Skeletal muscle satellite cell (primary cell): ENCODE data around the gene HEY2.
"Not testable (repeated sequence)": the region's sequence is repeated elsewhere in the genome, so short reads cannot be mapped to it uniquely, and the experiment has no call there.

Experiments
- H3K27me3 ChIP-seq: 2 replicates; pipeline ENCODE4 v1.7.0; 2013; ENCODE audit warnings: low read length; ENCODE audit not compliant: control insufficient read depth, insufficient read depth
- H3K36me3 ChIP-seq: 2 replicates; pipeline ENCODE4 v1.7.0; 2013; ENCODE audit warnings: mild to moderate bottlenecking, control low read depth, low read length; ENCODE audit not compliant: insufficient read depth
- H3K4me1 ChIP-seq: 2 replicates; pipeline ENCODE4 v1.7.0; 2013; ENCODE audit warnings: low read length; ENCODE audit not compliant: control insufficient read depth, insufficient read depth
- H3K4me2 ChIP-seq: 2 replicates; pipeline ENCODE4 v1.7.0; 2013; ENCODE audit warnings: mild to moderate bottlenecking, low read length
- H3K4me3 ChIP-seq: 2 replicates; pipeline ENCODE4 v1.7.0; 2013; ENCODE audit warnings: low read length
- H3K9ac ChIP-seq: 2 replicates; pipeline ENCODE4 v1.7.0; 2013; ENCODE audit warnings: mild to moderate bottlenecking, low read depth, low read length, moderate library complexity
- H3K9me3 ChIP-seq: replicated peaks from 2 replicates; pipeline ENCODE4 v1.7.0; 2013; ENCODE audit warnings: mild to moderate bottlenecking, control low read depth, low read length

HEY2 gene

DNA sequence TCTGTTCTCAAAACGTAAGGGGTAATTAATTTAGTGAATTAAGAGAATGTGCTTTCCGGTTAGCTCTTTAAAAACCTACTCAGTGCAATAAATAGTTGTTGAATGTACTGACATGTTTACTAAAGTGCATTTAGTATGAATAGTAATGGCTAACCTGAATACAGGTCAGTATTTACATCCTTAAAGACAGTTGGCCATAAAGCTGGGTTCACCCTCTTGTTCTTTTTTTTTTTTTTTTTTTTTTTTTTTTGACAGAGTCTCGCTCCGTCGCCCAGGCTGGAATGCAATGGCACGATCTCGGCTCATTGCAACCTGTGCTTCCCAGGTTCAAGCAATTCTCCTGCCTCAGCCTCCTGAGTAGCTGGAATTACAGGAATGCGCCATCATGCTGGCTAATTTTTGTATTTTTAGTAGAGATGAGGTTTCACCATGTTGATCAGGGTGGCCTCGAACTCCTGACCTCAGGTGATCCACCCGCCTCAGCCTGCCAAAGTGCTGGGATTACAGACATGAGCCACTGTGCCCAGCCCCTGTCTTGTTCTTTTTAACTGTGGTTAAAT, 55.5 kb downstream of the HEY2 start:
- not testable (repeated sequence) for H3K4me3 ChIP-seq, H3K9ac ChIP-seq, H3K9me3 ChIP-seq, H3K36me3 ChIP-seq, H3K4me2 ChIP-seq, H3K27me3 ChIP-seq
- H3K4me1 ChIP-seq = peaks cover 18% of the 10 kb centered on the region

DNA sequence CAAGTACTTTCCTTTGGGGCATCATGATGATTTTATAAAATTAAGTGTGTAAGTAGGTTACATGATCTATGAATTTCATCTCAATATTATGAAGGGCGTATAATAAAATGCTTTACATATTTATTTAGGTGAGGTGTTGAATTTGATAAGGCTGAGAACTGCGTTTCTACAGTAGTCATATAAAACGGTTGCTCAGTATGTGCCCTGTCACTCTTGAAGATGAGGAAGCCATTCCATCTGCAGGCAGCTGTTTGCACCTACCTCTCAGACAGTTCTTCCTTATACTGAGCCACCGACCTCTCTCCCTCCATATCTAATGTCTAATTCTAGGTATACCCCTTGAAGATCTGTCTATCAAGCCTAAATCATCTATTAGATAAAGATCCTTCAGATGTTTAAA, 57.4 kb downstream of the HEY2 start:
- H3K27me3 ChIP-seq = no peaks in the 10 kb centered on the region
- no peak overlapping the region for H3K4me3 ChIP-seq
- no peaks in the 10 kb centered on the region for H3K36me3 ChIP-seq
- H3K9me3 ChIP-seq = no peaks in the 10 kb centered on the region
- no peak overlapping the region for H3K4me2 ChIP-seq
- no peak overlapping the region for H3K9ac ChIP-seq
- peaks cover 20% of the 10 kb centered on the region for H3K4me1 ChIP-seq

DNA sequence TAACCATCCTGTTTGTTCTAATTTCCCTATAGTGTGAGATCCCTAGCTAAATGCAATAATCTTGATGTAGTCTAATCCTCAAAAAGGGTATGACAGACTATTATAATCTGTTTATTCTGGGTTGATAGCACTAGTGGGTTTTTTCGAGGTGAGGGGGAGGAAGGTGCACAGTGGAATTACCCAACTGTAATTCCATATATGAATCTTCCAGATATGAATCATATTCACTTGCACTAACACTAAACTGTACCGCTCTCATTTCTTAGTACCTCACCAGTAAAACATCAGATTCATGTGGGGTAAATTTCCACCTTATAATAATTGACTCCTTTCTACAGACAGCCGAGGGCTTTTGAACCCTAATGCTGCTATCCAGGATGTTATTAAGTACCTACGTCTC, 57.9 kb downstream of the HEY2 start:
- H3K4me3 ChIP-seq = no peak overlapping the region
- H3K36me3 ChIP-seq = no peaks in the 10 kb centered on the region
- H3K9me3 ChIP-seq = no peaks in the 10 kb centered on the region
- peaks cover 25% of the 10 kb centered on the region for H3K4me1 ChIP-seq
- no peak overlapping the region for H3K9ac ChIP-seq
- H3K4me2 ChIP-seq = no peak overlapping the region
- H3K27me3 ChIP-seq = no peaks in the 10 kb centered on the region

DNA sequence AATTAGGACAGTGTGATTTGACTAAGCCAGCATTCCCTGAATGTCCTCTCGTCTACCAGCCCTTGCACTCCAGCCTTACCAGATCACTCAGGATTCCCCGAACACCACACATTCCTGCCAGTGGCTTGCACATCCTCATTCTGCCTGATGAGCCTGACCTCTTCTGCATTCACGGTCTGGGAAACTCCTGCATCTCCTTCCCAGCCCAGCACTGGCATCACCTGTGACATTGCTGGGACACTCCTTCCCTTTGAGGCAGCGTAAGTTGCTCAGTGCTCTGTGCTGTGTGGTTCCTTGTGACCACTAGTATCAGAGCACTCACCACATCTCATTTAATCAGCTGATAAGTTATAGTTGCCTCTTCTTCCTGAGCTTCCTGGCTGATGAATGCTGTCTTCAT, 58.6 kb downstream of the HEY2 start:
- H3K9ac ChIP-seq = no peak overlapping the region
- H3K4me2 ChIP-seq = no peak overlapping the region
- no peaks in the 10 kb centered on the region for H3K9me3 ChIP-seq
- H3K4me1 ChIP-seq = peaks cover 25% of the 10 kb centered on the region
- H3K4me3 ChIP-seq = no peak overlapping the region
- no peaks in the 10 kb centered on the region for H3K36me3 ChIP-seq
- no peaks in the 10 kb centered on the region for H3K27me3 ChIP-seq

DNA sequence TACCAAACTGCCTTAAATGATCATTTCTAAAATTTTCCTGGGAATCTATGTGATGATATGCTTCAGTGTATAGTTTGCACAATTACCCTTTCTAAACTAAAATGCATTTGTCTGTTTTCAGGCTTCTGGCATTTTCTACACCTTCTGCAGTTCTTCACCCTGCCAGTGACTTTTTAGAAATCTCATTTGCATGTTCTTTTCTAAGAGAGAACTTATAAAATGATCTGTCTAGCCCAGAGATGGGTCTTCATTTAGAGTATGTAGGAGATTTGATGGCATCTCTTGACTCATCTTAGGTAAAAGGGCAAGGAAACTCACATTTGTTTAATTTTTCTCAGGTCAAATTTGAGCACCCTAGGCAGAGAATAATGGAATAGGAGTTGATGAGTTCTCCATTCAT, 59.2 kb downstream of the HEY2 start:
- H3K9ac ChIP-seq = no peak overlapping the region
- H3K9me3 ChIP-seq = no peaks in the 10 kb centered on the region
- no peak overlapping the region for H3K4me2 ChIP-seq
- H3K27me3 ChIP-seq = no peaks in the 10 kb centered on the region
- H3K4me3 ChIP-seq = no peak overlapping the region
- no peaks in the 10 kb centered on the region for H3K36me3 ChIP-seq
- peaks cover 23% of the 10 kb centered on the region for H3K4me1 ChIP-seq

DNA sequence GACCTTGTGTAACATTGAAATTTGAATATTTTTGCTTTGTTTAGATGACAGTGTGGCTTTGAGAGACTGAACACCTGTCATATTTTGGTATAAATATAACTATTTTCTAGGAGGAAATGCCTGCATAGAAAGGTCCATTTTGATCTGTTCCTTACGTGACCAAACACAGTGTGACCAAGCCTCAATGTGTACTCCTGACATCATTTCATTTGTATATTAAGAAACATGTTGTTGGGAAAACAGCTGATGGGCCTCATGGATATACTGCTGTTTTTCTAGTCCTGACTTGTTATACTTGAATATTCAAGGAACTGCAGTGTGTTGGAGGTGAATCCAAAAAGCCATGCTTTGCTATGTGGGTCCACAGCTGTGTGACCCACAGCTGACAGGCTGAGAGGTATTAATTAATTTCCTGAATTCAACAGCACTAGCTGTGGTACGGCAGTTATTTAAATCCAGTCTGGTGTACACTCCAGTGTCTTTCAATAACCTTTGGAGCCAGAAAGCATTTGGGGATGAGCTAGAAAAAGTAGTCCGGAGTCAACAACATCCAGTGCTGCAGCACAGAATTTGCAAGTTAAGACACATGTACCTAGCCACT, 60.2 kb downstream of the HEY2 start:
- H3K4me2 ChIP-seq = no peak overlapping the region
- H3K36me3 ChIP-seq = no peaks in the 10 kb centered on the region
- no peaks in the 10 kb centered on the region for H3K9me3 ChIP-seq
- no peak overlapping the region for H3K4me3 ChIP-seq
- H3K4me1 ChIP-seq = peaks cover 23% of the 10 kb centered on the region
- no peak overlapping the region for H3K9ac ChIP-seq
- no peaks in the 10 kb centered on the region for H3K27me3 ChIP-seq

DNA sequence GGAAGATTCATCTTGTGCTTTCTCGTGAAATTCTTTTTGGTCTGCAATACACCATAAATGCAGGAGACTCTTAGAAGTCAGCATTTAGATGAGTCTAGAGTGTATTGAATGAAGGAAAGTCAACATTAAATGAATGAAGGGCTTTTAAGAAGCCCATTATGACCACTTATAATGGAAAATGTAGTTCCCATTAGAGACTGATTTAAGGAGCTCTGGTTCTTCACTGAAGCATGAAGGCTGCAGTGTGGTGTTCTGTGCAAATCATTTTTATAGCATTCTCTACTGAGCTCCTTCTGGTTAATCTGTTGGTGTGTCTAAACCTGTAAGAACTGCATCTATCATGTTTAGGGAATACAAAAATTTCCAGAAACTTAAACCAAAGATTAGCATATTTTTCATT, 61.0 kb downstream of the HEY2 start:
- Histone ChIP-seq H3K4me2 (no peak overlapping the region), H3K9me3 (no peaks in the 10 kb centered on the region), H3K36me3 (no peaks in the 10 kb centered on the region), H3K4me1 (peaks cover 29% of the 10 kb centered on the region), H3K9ac (no peak overlapping the region), H3K4me3 (no peak overlapping the region), H3K27me3 (no peaks in the 10 kb centered on the region)
